Body of pancreas (tissue), 4 donors: ENCODE data around the gene TPRA1. TPM values are rescaled to one million over a fixed set of nuclear protein-coding genes. Genes with fewer than 3 reads are reported as not detected.
A peak's percentile ranks its signal among the peaks of the same experiment; 100 is the strongest.

Source experiments
- ATAC-seq: fragments of 150-250 bp; one replicate; pipeline ENCODE4 v1.9.1; 2016
- DNase-seq, 4 donors: peaks; one replicate each; pipeline ENCODE4 v3.0.0-alpha.2; 2019
- H3K27ac ChIP-seq, 4 donors: fragments of 200-600 bp; sonication (generic); 1 replicate in 3 of 4; 2 replicates in 1 of 4; pipeline versions ENCODE4 v1.5.1 to v1.6.1; 2016 to 2019; ENCODE audit warnings: mild to moderate bottlenecking in 1 of 4, mixed read lengths in 1 of 4, moderate library complexity in 1 of 4
- H3K27me3 ChIP-seq, 2 donors: fragments of 200-600 bp; sonication (generic); one replicate each; pipeline ENCODE4 v1.6.0; 2016; ENCODE audit warnings: mild to moderate bottlenecking in 1 of 2
- H3K36me3 ChIP-seq, 2 donors: fragments of 200-600 bp; sonication (generic); replicated peaks in 1 of 2; 2 replicates each; pipeline ENCODE4 v1.5.1; 2016; ENCODE audit warnings: low read depth in 2 of 2; ENCODE audit not compliant: insufficient read depth in 1 of 2
- H3K4me1 ChIP-seq: fragments of 200-600 bp; sonication (generic); one replicate; pipeline ENCODE4 v1.6.0; 2016
- H3K4me3 ChIP-seq, 2 donors: fragments of 200-600 bp; sonication (generic); 1 replicate in 1 of 2; 2 replicates in 1 of 2; pipeline ENCODE4 v1.5.1; 2016 to 2019
- H3K9me3 ChIP-seq, 3 donors: fragments of 200-600 bp; sonication (generic); 1 replicate in 2 of 3; 2 replicates in 1 of 3; pipeline ENCODE4 v1.5.1; 2016
- POLR2A ChIP-seq, 3 donors: fragments of 450-650 bp; IDR thresholded peaks; one replicate each; pipeline ENCODE4 v1.6.1; 2016; ENCODE audit warnings: antibody characterized with exemption in 3 of 3, mild to moderate bottlenecking in 2 of 3
- WGBS, 2 donors: methylation state at CpG; one replicate each; pipeline ENCODE4 v1.1.5; 2017; 5-methylcytosine and 5-hydroxymethylcytosine counted together
- intact Hi-C: fragments of 100-400 bp; cut with DNase I; formaldehyde crosslinking; loops from one replicate; pipeline ENCODE4 v1.15.1; 2023
- total RNA-seq, 2 donors: library from RNA; depleted of rRNA; stranded (reverse); fragments of >200 nt; gene quantifications; one replicate each; pipeline ENCODE4 v1.1.0, GENCODE V29; 2016
- TF ChIP-seq, protein P1 (sequence below), 7 experiments: fragments of 450-650 bp in 4 of 7; fragments of 200-600 bp in 3 of 7; sonication (generic) in 3 of 7; IDR thresholded peaks; one replicate each; pipeline ENCODE4 v1.5.1; 2016 to 2019; ENCODE audit warnings: antibody characterized with exemption in 7 of 7

The TPRA1 gene
- total RNA-seq, 2 donors from 2014 or later = 31.4 to 31.6 TPM

DNA sequence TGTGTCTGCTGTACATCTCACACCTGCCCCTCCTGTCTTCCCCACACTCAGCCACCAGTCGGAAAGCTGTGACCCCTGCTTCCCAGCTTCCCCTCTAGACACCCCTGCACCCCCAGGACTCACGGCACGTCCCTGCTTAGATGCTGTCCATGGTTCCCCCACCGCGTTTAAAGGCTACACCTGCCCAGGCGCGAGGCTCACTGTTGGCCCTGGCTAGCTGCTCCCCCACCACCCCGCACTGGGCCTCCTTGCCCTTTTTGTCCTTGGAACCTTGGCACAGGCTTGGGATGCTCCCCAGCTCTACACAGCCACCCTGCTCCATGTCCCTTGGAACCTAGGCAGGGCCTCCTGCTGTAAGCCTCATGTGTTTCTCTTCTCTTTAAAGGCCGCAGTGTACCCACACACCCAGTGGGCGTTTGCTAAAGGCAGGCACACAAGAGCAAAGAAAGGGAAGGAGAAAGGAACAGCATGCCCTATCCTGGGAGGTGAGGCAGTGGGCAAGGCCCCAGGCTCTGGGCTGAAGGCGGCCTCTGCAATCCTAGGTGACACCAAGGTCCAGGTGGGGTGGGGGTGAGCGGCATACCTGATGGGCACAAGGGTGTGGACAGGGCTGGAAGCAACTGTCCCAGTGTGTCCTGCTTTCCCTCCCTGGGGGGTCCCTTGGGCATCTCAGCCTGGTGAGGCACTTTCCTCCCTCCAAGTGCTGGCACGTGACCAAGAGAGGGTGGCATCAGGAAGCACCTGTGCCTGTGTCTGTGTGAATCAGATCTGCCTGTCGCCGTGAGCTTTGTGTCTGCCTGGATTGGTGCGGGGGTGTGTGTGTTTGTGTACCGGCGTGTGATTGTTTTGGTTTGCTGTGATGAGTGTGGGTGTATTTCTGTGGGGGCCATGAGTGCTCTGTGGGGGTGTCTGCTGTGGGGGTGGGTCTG, 54.4 kb downstream of the TPRA1 start:
- Histone ChIP-seq H3K9me3 (no peaks in the 10 kb centered on the region), H3K27me3 (no peaks in the 10 kb centered on the region), H3K36me3 (no peaks in the 10 kb centered on the region), H3K4me1 (no peaks in the 10 kb centered on the region), H3K27ac (no peak overlapping the region), H3K4me3 (no peak overlapping the region)
- intact Hi-C loops = no loop called here
- DNase-seq = peak; percentile 18 to 57 (median 43)
- 69 to 85% methylated on average over 13 to 18 of the region's 18 CpGs for WGBS, 2 donors
- TF ChIP-seq, protein P1, sequence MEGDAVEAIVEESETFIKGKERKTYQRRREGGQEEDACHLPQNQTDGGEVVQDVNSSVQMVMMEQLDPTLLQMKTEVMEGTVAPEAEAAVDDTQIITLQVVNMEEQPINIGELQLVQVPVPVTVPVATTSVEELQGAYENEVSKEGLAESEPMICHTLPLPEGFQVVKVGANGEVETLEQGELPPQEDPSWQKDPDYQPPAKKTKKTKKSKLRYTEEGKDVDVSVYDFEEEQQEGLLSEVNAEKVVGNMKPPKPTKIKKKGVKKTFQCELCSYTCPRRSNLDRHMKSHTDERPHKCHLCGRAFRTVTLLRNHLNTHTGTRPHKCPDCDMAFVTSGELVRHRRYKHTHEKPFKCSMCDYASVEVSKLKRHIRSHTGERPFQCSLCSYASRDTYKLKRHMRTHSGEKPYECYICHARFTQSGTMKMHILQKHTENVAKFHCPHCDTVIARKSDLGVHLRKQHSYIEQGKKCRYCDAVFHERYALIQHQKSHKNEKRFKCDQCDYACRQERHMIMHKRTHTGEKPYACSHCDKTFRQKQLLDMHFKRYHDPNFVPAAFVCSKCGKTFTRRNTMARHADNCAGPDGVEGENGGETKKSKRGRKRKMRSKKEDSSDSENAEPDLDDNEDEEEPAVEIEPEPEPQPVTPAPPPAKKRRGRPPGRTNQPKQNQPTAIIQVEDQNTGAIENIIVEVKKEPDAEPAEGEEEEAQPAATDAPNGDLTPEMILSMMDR (IDR thresholded peaks at IDR 0.05) = no peak
- TF ChIP-seq POLR2A (IDR thresholded peaks at IDR 0.05) = no peak
- no peak for ATAC-seq

DNA sequence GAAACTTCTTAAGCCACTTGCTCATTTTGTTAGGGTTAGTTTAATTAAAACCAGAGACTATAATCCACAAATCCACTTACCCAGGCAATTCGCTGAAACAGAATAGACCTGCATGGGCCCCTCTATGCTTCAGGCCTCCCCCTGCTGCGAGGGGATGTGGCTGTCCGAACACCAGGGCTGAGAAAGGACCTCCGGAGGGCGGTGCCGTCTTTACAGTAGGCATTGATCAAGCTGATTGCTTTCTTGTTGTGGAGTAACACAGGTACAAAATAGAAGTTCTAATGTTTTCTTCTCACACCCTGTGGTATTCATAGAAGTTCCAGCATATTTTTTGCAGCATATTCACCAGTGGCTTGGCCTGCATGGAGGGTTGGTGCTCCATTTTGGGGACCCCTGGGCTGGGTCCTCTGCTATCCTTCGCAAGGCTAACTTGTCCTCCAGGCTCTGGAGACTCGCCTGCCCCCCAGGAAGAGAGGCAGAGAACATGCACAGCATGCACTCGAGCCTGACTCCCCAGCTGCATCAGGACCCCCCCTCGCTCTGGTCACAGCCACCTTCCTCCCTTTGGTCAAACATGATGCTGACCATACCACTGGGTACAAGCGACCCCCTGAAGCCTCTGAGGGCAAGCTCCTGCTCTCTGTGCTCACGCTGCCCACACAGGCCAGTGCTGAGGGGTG, 55.3 kb downstream of the TPRA1 start:
- H3K27me3 ChIP-seq = no peaks in the 10 kb centered on the region
- TF ChIP-seq, protein P1 (IDR thresholded peaks at IDR 0.05) = no peak
- no peak for TF ChIP-seq POLR2A (IDR thresholded peaks at IDR 0.05)
- intact Hi-C loops = no loop called here
- WGBS, 2 donors = 75% methylated on average over 12 of the region's 12 CpGs
- H3K9me3 ChIP-seq = no peaks in the 10 kb centered on the region
- no peak overlapping the region for H3K4me3 ChIP-seq
- ATAC-seq = no peak
- H3K27ac ChIP-seq = no peak overlapping the region
- no peak for DNase-seq
- H3K4me1 ChIP-seq = no peaks in the 10 kb centered on the region
- no peaks in the 10 kb centered on the region for H3K36me3 ChIP-seq

GRCh38 chr3:127534564-127534963, 56.0 kb downstream of the TPRA1 start:
- no peaks in the 10 kb centered on the region for H3K36me3 ChIP-seq
- H3K27ac ChIP-seq = no peak overlapping the region
- 72 to 74% methylated on average over 11 of the region's 11 CpGs for WGBS, 2 donors
- H3K27me3 ChIP-seq = no peaks in the 10 kb centered on the region
- no peaks in the 10 kb centered on the region for H3K4me1 ChIP-seq
- no peak overlapping the region for H3K4me3 ChIP-seq
- TF ChIP-seq, protein P1 (IDR thresholded peaks at IDR 0.05) = no peak
- TF ChIP-seq POLR2A (IDR thresholded peaks at IDR 0.05) = no peak
- intact Hi-C loops = no loop called here
- DNase-seq = no peak
- no peak for ATAC-seq
- H3K9me3 ChIP-seq = no peaks in the 10 kb centered on the region

DNA sequence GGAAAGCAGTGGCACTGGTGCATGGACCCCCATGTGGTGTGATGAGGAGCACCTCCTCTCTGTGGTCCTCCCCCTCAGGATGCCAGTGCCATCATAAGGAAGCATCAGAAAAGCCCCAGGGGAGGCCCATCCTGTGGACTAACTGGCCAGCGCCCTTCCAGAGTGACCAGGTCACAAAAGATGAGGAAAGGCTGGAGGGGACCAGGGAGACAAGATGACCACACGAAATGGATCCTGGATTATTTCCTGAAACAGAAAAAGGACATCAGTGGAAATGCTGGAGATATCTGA, 56.4 kb downstream of the TPRA1 start:
- H3K36me3 ChIP-seq = no peaks in the 10 kb centered on the region
- H3K27me3 ChIP-seq = no peaks in the 10 kb centered on the region
- intact Hi-C loops = no loop called here
- DNase-seq = no peak
- ATAC-seq = no peak
- no peak overlapping the region for H3K27ac ChIP-seq
- H3K4me3 ChIP-seq = no peak overlapping the region
- no peaks in the 10 kb centered on the region for H3K4me1 ChIP-seq
- TF ChIP-seq POLR2A (IDR thresholded peaks at IDR 0.05) = no peak
- TF ChIP-seq, protein P1 (IDR thresholded peaks at IDR 0.05) = no peak
- 59 to 63% methylated on average over 2 of the region's 2 CpGs for WGBS, 2 donors
- H3K9me3 ChIP-seq = no peaks in the 10 kb centered on the region
